Stimulated activated CD4-positive, alpha-beta T cell treated with anti-CD3 and anti-CD28 coated beads, Interleukin-4, amount 100 ng/mL, for 24 hours (primary cell): ENCODE results near the gene SMCR8.
A peak's percentile ranks its signal among the peaks of the same experiment; 100 is the strongest.
"Not testable (repeated sequence)": the region's sequence is repeated elsewhere in the genome, so short reads cannot be mapped to it uniquely, and the experiment has no call there.

Experiments used
- DNase-seq: peaks from one replicate; pipeline ENCODE4 v3.0.0-alpha.2; 2020

SMCR8 gene

DNA sequence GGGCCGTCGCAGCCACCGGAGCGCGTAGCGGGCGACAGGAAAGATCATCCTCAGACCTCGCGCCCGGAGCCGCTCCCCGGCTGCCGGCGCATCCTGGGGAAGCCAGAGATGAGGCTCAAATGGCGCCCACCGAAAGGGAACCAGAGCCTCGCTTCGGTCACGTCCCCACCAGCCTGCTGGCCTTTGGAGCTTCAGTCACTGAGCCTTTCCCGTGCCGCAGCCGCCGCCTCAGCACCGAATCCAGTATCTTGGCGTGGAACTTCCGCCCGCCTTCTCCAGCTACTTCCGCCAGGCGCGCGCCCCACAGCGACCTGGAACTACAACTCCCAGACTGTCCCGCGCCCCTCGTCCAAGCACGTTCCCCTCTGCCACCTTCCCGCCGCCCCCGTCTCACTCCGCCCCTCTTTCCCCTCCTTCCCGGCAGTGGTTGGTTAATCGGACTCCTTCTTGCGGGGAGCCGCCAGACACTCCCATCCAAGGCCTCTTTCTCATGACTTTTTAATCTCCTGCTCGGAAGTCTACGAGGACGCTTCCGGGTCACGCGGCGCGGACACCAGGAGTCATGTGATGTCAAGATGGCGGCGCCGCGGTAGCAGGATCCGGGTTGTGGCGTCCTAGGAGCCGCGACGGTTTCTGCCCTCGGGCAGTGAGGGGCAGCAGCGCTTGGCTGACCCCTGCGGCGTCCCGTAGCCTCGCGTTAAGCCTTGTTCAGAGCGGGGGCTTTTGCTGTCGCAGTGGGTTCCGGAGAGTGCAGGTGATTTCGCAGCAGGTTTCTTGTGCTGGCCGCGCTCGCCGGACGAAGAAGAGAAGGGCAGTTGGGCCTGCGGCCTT lies at the start of gene SMCR8, which contains the start of gene TOP3A:
TSS of gene SMCR8 (plus strand) at position 563 of the 831 bp plus-strand sequence. CDS start 497 bp downstream, outside the sequence.
TSS of gene TOP3A (minus strand) at position 264 of the 831 bp plus-strand sequence. CDS start at position 48, 216 bp downstream.
- DNase-seq: peak; percentile 99

DNA sequence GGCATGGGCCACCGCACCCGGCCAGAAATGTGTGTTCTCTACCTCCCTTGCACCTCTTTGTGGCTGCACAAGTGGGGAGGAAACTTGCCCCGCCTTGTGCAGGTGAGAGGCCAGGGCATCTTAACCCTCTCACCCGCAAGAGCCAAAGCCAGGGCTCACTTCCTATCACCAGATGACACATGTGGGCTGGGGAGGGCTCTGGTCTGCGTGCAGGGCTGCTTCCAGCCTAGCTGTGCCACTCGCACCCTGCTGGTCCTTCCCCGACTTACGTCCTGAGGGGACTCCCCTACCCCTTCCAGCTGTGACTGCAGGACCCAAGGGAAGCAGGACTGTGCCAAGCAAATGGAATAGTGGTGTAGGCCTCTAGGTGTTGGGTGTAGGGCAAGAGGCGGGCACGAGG lies 47.7 kb upstream of the SMCR8 start:
- DNase-seq: no peak

GRCh38 chr17:18267927-18268711 lies 47.0 kb upstream of the SMCR8 start:
- no peak for DNase-seq

DNA sequence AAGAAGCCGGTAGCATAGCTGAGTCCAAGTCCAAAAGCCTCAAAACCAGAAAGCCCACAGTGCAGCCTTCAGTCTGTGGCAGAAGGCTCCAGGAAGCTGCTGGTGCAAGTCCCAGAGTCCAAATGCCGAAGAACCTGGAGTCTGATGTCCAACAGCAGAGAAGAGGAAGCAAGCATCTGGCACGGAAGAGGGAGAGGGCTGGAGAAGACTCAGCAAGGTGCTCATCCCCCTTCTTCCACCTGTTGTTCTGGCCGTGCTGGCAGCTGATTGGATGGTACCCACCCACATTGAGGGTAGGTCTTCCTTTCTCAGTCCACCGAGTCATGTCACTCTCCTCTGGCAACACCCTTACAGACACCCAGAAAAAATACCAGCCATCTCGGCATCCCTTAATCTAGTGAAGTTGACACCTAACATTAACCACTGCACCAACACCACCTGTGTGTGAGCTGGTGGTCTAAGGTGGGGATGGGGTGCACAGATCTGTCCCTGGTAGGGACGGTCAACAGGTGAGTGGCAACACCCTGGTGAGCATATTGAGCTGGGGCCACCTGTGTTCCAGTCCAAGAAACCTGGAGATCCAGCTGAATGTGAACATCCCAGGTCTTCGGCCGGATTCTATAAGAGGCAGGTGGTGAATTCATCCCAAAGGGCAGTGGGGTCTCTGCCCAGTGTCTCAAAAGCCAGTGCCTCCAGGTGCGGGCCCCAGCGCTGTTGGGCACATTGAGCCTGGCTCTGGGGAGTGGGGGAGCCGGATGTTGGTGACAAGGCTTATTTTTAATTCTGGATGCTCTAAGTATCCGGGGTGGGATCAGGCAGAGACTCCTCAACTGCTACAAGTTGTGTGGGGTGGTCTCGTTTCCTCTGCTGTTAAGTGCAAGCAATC lies 44.8 kb upstream of the SMCR8 start:
- no peak for DNase-seq

DNA sequence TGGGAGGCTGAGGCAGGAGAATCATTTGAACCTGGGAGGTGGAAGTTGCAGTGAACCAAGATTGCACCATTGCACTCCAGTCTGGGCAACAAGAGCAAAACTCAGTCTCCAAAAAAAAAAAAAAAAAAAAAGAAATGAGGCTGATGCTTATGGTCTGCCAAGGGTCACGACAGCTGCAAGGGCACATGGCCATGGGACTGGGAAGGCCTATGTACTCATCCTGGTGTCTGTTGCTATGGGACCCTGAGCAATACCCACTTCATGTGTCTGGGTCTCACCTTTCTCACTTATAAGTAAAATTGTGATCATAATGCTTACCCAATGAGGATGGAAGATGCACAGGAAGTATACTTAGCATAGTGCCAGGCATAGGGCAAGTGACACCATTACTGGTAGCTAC lies 38.0 kb upstream of the SMCR8 start:
- no peak for DNase-seq

- DNase-seq: no peak
Observed at GRCh38 chr17:18278867-18279266, 36.2 kb upstream of the SMCR8 start.

- DNase-seq: no peak
Observed at GRCh38 chr17:18280249-18280648, 34.8 kb upstream of the SMCR8 start.

GRCh38 chr17:18280766-18281371 lies 34.2 kb upstream of the SMCR8 start:
- no peak for DNase-seq

DNA sequence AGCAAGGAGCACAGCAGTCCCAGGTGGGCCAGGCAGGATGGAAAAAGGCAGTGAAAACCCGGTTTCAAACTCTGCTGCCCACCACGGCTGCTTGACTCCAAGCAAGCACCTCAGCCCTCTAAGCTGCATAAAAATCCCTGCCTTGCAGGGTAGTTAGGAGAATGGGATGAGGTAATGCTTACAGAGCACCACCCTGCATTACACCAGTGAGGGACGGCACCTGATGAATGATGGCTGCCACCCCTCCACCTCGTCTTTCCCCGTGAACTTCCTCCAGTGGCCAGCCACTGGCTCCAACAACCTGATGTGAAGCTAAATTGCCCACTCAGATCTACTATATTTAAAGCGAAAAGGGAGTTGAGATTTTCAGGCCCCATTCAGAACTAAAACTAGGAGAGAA lies 33.3 kb upstream of the SMCR8 start:
- no peak for DNase-seq

DNA sequence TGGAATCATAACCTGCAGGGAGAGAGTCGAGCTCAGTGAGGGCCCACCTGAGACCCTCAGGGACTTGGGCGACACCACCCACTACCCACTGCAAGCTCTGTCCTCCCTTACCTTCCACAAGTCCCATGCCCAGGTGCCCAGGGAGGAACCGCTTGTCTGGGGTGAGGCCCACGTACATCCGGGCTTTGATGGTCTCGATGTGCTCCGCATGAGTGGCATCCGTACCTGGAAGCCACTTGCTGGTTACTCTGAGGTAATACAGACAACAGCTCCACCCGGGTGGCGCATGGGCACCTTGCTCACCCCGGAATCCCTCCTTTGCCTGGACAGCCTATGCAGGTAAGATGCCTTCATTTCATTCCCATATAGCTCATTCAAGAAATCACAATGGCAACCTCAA lies 29.8 kb upstream of the SMCR8 start:
- DNase-seq: no peak

- DNase-seq: no peak
Observed at GRCh38 chr17:18291718-18292540, 23.2 kb upstream of the SMCR8 start.

- DNase-seq: not testable (repeated sequence)
Observed at GRCh38 chr17:18298061-18298460, 17.0 kb upstream of the SMCR8 start.

GRCh38 chr17:18300725-18301480 lies 14.2 kb upstream of the SMCR8 start:
- DNase-seq: no peak

- DNase-seq: not testable (repeated sequence)
Observed at GRCh38 chr17:18303206-18303605, 11.9 kb upstream of the SMCR8 start.

- no peak for DNase-seq
Observed at GRCh38 chr17:18309202-18309601, 5.9 kb upstream of the SMCR8 start.

DNA sequence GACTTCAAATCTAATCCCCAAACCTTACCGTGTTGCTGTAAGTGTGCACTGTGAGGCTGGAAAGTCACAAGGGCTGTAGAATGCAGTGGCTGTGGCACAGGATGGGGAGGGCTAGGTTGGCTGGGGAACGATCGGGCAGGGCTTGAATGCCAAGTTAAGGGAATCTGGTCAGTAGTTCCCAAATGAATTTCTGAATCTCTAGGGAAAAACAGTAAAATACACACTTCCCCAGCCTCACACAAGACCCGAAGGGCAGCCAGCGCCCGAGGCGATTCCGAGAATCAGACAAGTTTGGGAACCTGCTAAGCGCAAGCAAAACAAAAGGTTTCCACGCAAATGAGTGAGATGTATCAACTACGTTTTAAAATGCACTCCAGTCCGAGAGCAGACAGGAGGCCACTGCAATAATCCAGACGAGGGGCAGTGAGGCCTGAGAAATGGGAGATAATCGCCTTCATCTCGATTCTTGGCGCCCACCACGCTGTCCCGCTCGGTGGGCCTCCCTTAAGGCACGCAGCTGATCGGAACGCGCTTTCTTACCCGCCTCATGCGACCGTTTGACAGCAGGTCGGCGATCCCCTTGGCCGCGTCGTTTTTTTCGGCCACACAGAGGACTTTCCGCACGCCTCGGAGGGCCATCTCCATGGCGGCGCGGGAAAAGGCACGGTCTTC lies 898 bp upstream of the SMCR8 start:
- no peak for DNase-seq

- DNase-seq: no peak
Observed at GRCh38 chr17:18315562-18315922, 449 bp downstream of the SMCR8 start.

- DNase-seq: no peak
Observed at GRCh38 chr17:18315961-18316360, 868 bp downstream of the SMCR8 start.

DNA sequence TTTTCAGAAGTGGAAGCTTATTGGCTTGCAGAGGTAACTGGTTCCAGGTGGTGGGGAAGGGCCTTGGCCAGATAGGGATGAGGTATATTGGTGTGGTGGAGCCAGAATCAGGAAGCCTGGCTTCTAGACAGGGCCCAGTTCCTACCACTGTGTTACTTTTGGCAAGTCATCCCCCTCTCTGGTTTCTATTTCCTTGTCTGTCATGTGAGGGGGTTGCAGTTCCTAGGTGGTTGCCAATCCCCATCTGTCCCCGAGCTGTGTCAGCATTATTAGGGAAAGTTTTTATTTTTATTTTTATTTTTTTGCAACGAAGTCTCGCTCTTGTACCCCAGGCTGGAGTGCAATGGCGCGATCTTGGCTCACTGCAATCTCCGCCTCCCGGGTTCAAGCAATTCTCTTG lies 3.0 kb downstream of the SMCR8 start:
- DNase-seq: no peak

DNA sequence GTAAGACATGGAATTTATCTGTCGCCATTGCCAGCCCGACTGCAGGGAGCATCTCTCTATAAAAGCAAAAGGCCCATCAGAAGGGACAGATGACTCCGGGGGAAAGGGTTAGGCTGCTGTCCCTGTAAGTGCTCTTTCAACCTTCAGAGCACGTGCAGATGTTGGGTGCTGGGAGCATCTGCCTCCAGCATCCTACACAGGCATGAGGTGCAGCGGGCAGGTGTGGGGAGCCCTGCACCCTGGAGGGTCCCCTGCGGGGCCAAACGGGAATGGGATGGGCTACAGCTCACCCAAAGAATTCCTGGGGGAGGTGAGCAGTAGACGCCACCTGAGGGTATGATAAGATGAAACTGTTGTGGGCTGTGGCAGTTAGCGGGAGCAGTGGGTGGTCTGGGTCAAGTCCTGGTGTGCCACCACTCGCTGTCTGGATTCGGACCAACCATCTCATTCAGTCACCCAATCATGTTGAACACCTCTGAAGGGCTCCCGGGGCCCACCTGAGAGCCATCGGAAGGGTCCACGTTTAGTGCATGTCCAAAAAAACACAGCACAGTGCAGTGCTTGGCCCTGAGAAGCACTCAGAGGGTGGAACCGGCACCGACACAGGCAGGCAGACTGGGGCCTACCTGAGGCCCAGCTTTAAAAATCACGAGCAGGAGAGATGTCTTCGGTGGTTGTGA lies 3.8 kb downstream of the SMCR8 start:
- no peak for DNase-seq
